Retinal pigment epithelial cell (primary cell): ENCODE measurements around the gene ICAM2.
"Not testable (repeated sequence)": the region's sequence is repeated elsewhere in the genome, so short reads cannot be mapped to it uniquely, and the experiment has no call there.

Source experiments
- DNase-seq: peaks from one replicate; pipeline ENCODE4 v3.0.0-alpha.2; 2010; ENCODE audit warnings: low read depth
- H3K4me3 ChIP-seq: 2 replicates; pipeline ENCODE4 v1.5.1; 2011; ENCODE audit warnings: mild to moderate bottlenecking, low read length, control low read depth, moderate library complexity
- TF ChIP-seq, protein P1 (sequence below): conservative IDR thresholded peaks from 2 replicates; pipeline ENCODE4 v1.5.1; 2011; ENCODE audit warnings: low read depth, low read length, control low read depth, inconsistent platforms

Gene ICAM2

GRCh38 chr17:64009571-64010402, 10.6 kb downstream of the ICAM2 start:
- no peak overlapping the region for H3K4me3 ChIP-seq
- no peak for DNase-seq
- TF ChIP-seq, protein P1, sequence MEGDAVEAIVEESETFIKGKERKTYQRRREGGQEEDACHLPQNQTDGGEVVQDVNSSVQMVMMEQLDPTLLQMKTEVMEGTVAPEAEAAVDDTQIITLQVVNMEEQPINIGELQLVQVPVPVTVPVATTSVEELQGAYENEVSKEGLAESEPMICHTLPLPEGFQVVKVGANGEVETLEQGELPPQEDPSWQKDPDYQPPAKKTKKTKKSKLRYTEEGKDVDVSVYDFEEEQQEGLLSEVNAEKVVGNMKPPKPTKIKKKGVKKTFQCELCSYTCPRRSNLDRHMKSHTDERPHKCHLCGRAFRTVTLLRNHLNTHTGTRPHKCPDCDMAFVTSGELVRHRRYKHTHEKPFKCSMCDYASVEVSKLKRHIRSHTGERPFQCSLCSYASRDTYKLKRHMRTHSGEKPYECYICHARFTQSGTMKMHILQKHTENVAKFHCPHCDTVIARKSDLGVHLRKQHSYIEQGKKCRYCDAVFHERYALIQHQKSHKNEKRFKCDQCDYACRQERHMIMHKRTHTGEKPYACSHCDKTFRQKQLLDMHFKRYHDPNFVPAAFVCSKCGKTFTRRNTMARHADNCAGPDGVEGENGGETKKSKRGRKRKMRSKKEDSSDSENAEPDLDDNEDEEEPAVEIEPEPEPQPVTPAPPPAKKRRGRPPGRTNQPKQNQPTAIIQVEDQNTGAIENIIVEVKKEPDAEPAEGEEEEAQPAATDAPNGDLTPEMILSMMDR, result no peak

DNA sequence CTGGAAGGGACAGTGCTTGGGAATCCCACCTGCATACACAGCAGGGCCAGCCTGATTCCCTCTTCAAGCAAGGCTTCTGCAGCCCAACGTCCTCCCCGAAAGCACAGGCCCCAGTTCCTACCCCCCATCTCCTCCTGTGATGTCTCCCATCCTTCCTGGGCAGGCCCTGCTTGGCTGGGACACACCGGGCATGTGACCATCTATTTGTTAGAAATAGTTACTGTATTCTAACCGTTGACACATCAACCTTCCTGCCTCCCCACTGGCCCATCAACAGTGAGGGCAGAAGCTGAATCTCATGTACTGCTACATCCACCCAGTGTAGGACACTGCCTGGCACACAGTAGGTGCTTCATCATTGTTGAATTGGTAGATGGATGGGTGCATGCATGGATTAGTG, 11.6 kb downstream of the ICAM2 start:
- DNase-seq, result no peak
- TF ChIP-seq, protein P1, result no peak

DNA sequence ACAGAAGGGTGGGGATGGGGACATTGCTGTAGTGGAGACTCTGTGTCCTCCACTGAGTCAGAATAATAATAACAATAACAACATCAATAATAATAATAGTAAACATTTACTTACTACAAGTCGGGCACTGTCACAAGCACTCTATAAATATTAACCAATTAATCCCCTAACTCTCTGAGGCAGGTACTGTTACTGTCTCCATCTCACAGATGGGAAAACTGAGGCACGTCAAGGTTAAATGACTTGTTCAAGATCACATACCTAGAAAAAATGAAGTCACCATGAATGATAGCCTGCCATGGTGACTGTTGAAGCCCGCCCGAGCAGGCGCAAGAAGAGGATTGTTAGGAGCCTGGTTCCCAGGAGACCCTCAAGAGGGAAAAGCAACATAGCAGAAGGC, 12.1 kb downstream of the ICAM2 start:
- no peak overlapping the region for H3K4me3 ChIP-seq
- TF ChIP-seq, protein P1, result no peak
- no peak for DNase-seq

More for the DNA sequence above, 11.6 kb downstream of the ICAM2 start:
- H3K4me3 ChIP-seq, result no peak overlapping the region

- no peak overlapping the region for H3K4me3 ChIP-seq
- no peak for DNase-seq
- TF ChIP-seq, protein P1, result no peak
Observed at GRCh38 chr17:64007838-64008282, 12.6 kb downstream of the ICAM2 start.

DNA sequence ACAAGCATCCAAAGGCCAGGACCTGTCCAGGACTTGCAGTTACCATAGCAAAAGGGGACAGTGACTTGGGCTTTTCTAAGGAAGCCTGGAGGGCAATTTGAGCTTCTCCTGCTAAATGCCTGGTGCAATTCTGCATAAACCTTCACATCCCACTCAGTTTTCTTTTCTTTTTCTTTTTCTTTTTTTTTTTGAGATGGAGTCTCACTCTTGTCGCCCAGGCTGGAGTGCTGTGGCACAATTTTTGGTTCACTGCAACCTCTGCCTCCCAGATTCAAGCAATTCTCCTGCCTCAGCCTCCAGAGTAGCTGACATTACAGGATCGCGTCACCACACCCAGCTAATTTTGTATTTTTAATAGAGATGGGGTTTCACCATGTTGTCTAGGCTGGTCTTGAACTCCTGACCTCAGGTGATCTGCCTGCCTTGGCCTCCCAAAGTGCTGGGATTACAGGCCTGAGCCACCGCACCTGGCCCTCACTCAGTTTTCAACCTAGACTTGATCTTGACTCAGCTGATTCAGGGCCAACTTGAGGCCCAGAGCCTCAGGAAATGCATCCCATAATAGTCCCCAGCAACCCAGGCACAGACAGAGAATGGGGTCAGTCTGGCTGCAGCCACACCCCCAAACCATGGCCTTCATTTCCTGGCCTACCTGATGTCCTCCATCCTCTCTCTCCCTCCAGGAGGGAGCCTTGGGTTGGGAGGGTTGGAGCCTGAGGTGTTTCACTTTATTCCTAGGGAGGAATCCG, 13.2 kb downstream of the ICAM2 start:
- not testable (repeated sequence) for DNase-seq, H3K4me3 ChIP-seq

DNA sequence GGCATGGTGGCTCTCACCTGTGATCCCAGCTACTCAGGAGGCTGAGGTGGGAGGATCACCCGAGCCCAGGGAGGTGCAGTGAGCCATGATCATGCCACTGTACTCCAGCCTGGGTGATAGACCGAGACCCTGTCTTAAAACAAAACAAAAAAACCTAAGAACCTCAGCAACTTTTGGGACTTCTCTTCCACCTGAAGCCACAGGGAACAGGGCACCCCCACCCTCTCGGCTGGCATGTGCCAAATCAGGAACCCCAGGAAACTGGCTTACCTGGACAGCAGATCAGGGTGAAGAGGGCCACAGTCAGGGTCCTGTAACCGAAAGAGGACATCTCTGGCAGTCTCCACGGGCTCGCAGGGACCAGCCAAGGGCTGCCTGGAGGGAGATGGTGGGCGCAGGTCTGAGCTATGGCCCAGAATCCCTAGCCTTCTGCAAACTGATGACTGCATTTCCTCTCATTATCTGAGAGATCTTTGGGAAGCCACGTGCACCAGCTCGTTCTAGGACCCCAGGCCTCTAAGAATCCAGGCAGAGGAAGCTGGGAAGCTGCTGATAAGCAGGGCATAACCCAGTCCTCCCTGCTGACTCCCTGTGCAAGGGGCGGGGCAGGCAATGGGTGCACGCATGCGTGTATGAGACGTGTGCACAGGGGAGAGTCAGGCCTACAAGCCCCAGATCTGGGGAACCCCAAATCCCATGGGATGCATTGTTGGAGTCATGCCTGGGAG, 13.9 kb downstream of the ICAM2 start:
- no peak overlapping the region for H3K4me3 ChIP-seq
- no peak for DNase-seq
- TF ChIP-seq, protein P1, result no peak

- DNase-seq, result no peak
- H3K4me3 ChIP-seq, result no peak overlapping the region
- TF ChIP-seq, protein P1, result no peak
Observed at GRCh38 chr17:64005734-64006167, 14.7 kb downstream of the ICAM2 start.
